GM19438 (cell line): ENCODE measurements around the gene ST3GAL2.
"Not testable (repeated sequence)": the region's sequence is repeated elsewhere in the genome, so short reads cannot be mapped to it uniquely, and the experiment has no call there.

Source experiments
- ATAC-seq: cut with Tn5 transposase; IDR thresholded peaks from one replicate; pipeline ENCODE4 v1.9.1; 2021; ENCODE audit warnings: low read depth; ENCODE audit not compliant: unreplicated experiment

The ST3GAL2 gene

DNA sequence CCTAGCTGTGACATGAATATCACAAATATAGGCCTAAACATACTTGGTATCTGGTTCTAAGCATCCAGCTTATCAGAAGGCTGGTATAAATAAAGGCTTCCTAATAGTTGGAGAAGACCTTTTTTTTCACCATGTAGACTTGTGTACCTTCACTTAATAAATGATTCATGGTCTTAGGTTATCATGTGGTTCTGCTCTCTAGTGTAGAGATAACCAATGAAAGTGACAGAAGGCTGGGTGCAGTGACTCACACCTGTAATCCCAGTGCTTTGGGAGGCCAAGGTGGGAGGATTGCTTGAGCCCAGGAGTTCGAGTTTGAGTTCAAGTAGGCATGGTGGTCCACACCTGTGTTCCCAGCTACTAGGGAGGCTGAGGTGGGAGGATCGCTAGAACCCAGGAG is 89.1 kb downstream of the ST3GAL2 start:
- no peak for ATAC-seq

GRCh38 chr16:70348991-70349390 is 89.9 kb downstream of the ST3GAL2 start:
- ATAC-seq: no peak

DNA sequence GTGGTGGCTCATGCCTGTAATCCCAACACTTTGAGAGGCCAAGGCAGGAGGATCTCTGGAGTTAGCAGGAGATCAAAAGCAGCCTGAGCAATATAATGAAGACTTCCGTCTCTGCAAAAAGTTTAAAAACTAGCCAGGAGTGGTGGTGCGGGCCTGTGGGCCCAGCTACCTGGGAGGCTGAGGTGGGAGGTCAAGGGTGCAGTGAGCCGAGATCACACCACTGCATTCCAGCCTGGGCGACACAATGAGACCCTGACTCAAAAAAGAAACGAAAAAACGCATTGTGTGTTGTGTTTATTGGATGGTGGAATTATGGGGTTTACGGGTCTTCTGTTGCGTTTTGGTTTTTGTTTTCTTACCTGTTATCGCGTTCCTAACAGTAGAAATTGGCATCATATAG is 93.1 kb downstream of the ST3GAL2 start:
- no peak for ATAC-seq

- ATAC-seq: no peak
Observed at GRCh38 chr16:70342016-70342415, 96.9 kb downstream of the ST3GAL2 start.

DNA sequence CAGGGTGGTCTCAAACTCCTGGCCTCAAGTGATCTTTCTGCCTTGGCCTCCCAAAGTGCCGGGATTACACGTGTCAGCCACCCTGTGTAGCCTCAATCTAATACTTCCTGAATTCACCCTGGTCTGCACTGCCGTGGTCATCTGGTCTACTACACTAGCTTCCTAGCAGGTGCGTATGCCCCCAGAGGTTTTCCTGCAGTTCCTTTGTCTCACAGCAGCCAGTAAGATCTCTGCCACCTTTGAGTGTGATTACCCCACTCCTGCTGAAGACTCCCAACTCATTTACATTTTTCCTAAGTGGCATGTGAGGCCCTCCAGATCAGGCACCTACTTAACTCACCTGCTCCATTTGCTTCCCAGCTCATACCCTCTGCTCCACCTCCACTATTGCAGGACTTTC is 97.3 kb downstream of the ST3GAL2 start:
- no peak for ATAC-seq

- no peak for ATAC-seq
Observed at GRCh38 chr16:70337814-70338213, 101.1 kb downstream of the ST3GAL2 start.

GRCh38 chr16:70332728-70333127 is 106.2 kb downstream of the ST3GAL2 start:
- ATAC-seq: not testable (repeated sequence)

DNA sequence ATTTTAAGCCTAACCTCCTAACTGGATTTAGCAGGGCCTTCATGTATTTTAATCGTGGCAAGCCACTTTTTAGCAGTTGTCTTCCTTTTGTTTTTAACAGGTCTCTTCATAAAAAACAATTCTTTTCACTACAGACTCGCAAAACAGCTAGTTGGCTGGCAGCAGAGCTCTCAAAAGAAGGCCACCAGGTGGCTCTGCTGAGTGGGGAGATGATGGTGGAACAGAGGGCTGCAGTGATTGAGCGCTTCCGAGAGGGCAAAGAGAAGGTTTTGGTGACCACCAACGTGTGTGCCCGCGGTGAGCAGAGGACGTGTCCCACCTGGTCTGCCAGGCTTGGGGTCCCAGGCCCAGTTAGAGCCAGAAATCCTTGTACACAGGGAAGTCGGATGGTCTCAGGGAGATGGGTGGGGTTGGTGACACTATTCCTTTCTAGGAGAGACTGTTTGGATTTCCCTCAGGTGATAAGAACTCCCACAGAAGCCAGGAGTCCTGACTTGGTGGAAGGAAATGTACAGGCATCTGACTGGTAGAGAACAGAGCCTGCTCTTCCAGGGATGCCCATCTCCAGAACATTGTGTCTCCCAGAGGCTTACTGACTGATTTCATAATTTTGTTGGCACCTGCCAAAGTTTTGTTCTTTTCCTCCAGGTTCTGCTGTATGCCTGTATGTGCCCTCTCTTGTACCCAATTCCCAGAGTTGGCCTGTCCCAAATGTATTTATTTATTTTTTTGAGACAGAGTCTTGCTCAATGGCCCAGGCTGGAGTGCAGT is 107.1 kb downstream of the ST3GAL2 start:
- no peak for ATAC-seq

DNA sequence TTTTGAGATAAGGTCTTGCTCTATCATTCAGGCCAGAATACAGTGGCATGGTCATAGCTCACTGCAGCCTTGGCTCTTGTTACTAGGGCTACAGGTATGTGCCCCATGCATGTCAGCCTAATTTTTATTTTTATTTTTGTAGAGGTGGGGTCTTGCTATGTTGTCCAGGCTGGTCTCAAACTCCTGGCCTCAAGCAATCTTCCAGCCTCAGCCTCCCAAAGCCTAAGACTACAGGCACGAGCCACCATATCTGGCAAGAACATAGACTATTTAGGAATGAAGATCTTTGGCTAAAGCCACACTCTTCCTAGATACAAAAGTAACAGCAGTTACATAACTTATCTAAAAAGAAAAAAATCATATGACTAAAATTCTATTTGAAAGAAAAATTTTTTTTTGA is 107.8 kb downstream of the ST3GAL2 start:
- ATAC-seq: no peak
